ENCODE measurements around the gene SYMPK.
A peak's percentile ranks its signal among the peaks of the same experiment; 100 is the strongest.

Gene SYMPK

DNA sequence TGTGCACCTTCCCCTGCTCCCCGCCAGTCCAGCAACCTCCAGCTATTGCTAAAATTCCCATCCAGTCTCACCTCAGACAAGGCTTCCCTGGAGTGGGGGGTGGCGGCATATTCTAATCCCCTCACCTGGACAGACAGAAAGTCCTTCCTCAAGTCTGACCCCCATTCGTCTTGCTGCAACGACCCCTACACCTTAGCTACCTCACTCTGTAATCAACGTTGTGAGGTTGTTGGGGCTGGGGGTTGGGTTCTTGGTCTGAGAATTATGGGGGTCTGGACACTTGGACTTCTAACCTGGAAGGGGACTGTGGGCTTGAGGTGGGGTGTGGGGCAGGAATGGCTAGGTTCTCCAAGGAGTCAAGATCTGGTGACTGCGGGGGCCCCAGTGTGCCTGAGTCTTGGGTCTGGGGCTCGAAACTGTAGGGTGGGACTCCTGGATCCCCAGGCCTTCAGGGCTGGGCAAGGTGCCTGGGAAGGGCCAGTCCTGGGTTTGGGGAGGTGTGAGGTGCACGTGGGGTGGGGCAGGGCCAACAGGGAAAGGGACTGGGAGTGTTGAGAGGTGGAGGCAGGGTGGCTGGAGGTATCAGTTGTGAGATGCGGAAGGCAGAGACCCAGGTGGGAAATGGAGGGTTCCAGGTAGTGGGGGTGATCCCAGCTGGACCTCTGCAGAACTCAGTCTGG, 2.5 kb upstream of the SYMPK start:
- no peak for DNase-seq (ENCODE audit: extremely low read depth, low read depth)
- TF ChIP-seq, protein P1, sequence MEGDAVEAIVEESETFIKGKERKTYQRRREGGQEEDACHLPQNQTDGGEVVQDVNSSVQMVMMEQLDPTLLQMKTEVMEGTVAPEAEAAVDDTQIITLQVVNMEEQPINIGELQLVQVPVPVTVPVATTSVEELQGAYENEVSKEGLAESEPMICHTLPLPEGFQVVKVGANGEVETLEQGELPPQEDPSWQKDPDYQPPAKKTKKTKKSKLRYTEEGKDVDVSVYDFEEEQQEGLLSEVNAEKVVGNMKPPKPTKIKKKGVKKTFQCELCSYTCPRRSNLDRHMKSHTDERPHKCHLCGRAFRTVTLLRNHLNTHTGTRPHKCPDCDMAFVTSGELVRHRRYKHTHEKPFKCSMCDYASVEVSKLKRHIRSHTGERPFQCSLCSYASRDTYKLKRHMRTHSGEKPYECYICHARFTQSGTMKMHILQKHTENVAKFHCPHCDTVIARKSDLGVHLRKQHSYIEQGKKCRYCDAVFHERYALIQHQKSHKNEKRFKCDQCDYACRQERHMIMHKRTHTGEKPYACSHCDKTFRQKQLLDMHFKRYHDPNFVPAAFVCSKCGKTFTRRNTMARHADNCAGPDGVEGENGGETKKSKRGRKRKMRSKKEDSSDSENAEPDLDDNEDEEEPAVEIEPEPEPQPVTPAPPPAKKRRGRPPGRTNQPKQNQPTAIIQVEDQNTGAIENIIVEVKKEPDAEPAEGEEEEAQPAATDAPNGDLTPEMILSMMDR (IDR thresholded peaks at IDR 0.05; ENCODE audit: low read depth, low read length, missing control alignments), result no peak
- H3K4me3 ChIP-seq (replicated peaks; ENCODE audit: low read depth, low read length), result no peak overlapping the region

DNA sequence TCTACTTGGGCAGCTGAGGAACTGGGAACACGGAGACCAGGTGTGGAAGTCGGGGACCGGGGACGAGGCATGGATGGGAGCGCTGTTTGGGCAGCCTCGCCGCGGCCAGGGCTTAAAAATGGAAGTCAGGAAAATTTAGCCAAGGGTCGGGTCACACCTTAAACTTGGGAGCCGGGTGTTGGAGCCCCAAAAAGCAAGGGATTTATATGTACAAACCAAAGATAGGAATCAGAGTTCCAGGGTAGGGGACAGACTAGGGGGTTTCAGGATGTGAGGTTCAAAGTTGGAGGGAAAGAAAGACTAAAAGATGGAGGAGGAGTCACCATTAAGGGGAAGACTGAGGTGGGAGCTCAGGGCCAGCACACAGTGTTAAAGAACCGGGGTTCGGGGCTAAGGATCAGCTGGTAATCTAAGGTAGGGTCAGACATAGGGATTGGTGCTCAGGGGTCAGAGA, 1.7 kb upstream of the SYMPK start:
- DNase-seq (ENCODE audit: extremely low read depth, low read depth), result no peak
- TF ChIP-seq, protein P1 (IDR thresholded peaks at IDR 0.05; ENCODE audit: low read depth, low read length, missing control alignments), result no peak
- H3K4me3 ChIP-seq (replicated peaks; ENCODE audit: low read depth, low read length), result no peak overlapping the region

DNA sequence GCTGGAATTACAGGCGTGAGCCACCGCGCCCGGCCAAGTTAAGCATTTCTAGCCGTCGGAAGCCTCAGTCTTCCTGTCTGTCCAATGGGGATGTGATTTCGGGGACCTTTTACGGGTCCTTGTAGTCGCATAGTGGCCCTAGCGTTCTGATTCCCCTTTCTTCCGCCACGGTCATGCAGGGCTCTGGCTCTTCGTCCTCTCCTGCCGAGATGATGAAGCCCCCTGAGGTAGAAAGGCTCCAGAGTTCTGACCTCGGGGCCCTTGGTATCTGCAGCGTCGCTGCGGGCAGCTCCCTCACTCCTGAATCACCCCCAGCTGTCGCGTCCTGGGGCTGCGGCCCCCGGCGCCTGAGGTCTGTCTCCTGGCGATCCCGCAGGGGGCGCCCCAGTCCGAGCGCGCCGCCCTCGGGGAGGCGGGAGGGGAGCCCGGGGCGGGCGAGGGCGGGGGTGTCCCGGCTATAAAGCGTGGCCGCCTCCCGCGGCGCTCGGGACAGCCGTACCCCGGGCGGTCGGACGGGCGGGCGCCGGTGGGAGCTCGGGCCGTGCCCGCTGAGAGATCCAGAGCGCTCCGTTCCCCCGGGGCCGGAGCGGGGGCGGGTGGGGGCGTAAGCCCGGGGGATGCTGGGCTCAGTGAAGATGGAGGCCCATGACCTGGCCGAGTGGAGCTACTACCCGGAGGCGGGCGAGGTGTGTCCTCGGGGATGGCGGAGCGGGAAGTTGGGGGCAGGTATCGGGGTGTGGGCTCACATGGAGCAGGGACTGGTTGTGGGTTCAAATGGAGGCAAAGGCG, 1.1 kb upstream of the SYMPK start, which contains the start of gene FOXA3:
Gene FOXA3, plus strand, starts transcription at position 487 of the 789 bp plus-strand sequence. Its CDS starts 131 bp downstream, at position 618.
- TF ChIP-seq, protein P1 (IDR thresholded peaks at IDR 0.05; ENCODE audit: low read depth, low read length, missing control alignments), result peak; percentile 53
- H3K4me3 ChIP-seq (replicated peaks; ENCODE audit: low read depth, low read length), result peak within 1 kb of the TSS; percentile 90
- DNase-seq (ENCODE audit: extremely low read depth, low read depth), result no peak

DNA sequence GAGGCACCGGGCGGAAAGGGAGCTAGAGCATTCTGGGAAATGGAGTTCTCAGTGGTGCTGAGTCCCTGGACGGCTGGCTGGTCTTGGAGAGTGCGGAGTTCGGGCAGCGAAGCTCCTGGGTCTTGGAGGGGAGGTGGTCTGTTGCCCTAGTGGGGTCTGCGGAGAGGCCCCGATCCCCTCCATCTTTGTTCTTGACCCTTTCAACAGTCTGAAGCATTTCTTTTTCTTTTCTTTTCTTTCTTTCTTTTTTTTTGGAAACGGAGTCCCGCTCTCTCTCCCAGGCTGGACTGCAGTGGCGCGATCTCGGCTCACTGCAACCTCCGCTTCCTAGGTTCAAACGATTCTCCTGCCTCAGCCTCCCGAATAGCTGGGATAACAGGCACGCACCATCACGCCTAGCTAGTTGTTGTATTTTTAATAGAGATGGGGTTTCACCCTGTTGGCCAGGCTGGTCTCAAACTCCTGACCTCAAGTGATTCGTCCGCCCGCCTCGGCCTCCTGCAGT, 440 bp upstream of the SYMPK start:
- TF ChIP-seq, protein P1 (IDR thresholded peaks at IDR 0.05; ENCODE audit: low read depth, low read length, missing control alignments), result no peak
- no peak for DNase-seq (ENCODE audit: extremely low read depth, low read depth)

DNA sequence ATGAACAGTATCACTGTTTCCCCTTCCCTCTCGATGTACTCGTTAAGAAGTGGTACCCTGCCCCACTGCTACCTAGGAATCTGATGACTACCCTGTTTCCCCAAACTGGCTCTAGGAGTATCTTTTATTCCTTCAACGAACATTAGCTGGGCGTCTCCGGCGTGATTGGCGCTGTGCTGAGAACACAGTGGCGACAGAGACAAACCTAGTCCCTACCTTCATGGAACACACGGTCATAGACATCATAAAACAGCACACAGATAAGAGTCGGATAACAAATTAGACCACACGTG, 730 bp downstream of the SYMPK start:
- TF ChIP-seq, protein P1 (IDR thresholded peaks at IDR 0.05; ENCODE audit: low read depth, low read length, missing control alignments), result no peak
- DNase-seq (ENCODE audit: extremely low read depth, low read depth), result no peak
- peak overlapping the region; percentile 90 for H3K4me3 ChIP-seq (replicated peaks; ENCODE audit: low read depth, low read length)

More for the DNA sequence above, 440 bp upstream of the SYMPK start:
- peak overlapping the region; percentile 90 for H3K4me3 ChIP-seq (replicated peaks; ENCODE audit: low read depth, low read length)

DNA sequence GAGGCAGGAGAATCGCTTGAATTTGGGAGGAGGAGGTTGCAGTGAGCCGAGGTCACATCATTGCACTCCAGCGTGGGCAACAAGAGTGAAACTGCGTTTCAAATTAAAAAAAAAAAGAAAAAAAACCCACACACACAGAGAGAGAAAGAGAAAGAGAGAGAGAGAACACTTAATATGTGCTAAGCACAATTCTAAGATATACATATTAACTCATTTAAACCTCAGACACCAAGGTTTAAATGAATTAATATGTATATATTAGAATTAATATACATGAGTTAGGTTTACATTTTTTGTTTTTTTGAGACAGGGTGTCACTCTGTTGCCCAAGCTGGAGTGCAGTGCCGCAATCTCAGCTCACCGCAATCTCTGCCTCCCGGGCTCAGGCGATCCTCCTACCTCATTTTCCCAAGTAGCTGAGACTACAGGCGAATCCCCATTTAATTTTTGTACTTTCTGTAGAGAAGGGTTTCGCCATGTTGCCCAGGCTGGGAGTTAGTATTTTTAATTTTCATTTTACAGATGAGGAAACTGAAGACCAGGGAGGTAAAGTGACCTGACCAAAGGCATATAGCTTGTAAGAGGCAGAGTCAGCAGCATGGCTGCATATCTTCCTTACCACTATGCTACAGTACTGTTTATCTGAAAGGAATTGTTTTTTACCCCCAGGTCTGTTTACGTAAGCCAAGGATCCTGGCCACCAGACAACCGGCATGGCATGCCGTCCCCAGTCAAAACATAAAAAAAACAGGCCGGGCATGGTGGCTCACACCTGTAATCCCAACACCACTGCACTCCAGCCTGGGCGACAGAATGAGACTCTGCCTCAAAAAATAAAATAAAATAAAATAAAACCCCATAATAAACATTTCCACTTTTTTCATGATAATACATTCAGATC, 2.3 kb downstream of the SYMPK start:
- no peak for DNase-seq (ENCODE audit: extremely low read depth, low read depth)
- no peak overlapping the region for H3K4me3 ChIP-seq (replicated peaks; ENCODE audit: low read depth, low read length)
- TF ChIP-seq, protein P1 (IDR thresholded peaks at IDR 0.05; ENCODE audit: low read depth, low read length, missing control alignments), result no peak

Data from HFF-Myc (cell line).